ENCODE measurements around the gene FKBP5. TPM values are rescaled to one million over a fixed set of nuclear protein-coding genes. Genes with fewer than 3 reads are reported as not detected.

The FKBP5 gene
- total RNA-seq, 2 donors from 2014 or later, result 83.1 to 193 TPM

GRCh38 chr6:35638679-35639078 lies 50.0 kb downstream of the FKBP5 start:
- intact Hi-C loops (cut with DNase I), result no loop called here
- DNase-seq (ENCODE audit: low spot score), result no peak

GRCh38 chr6:35637911-35638310 lies 50.8 kb downstream of the FKBP5 start:
- intact Hi-C loops (cut with DNase I), result no loop called here
- DNase-seq (ENCODE audit: low spot score), result no peak

- intact Hi-C loops (cut with DNase I), result no loop called here
- no peak for DNase-seq (ENCODE audit: low spot score)
These were observed 52.8 kb downstream of the FKBP5 start for GRCh38 chr6:35635601-35636597.

GRCh38 chr6:35634316-35634715 lies 54.4 kb downstream of the FKBP5 start:
- intact Hi-C loops (cut with DNase I), result no loop called here
- DNase-seq (ENCODE audit: low spot score), result no peak

- intact Hi-C loops (cut with DNase I), result no loop called here
- no peak for DNase-seq (ENCODE audit: low spot score)
These were observed 55.1 kb downstream of the FKBP5 start for GRCh38 chr6:35633579-35634089.

- DNase-seq (ENCODE audit: low spot score), result no peak
- intact Hi-C loops (cut with DNase I), result loop anchor here in 1 of 2 donors (10.0 kb wide), 1 partner anchor 55 kb away; the partner anchor contains the start of gene FKBP5
These were observed 58.8 kb downstream of the FKBP5 start for GRCh38 chr6:35629876-35630378.

- no peak for DNase-seq (ENCODE audit: low spot score)
- intact Hi-C loops (cut with DNase I), result loop anchor here in 1 of 2 donors (10.0 kb wide), 1 partner anchor 58 kb away; the partner anchor contains the start of gene FKBP5
These were observed 62.3 kb downstream of the FKBP5 start for GRCh38 chr6:35626401-35626800.

- intact Hi-C loops (cut with DNase I), result loop anchor here (5.0 to 10.0 kb wide), 2 partner anchors 37 to 60 kb away; partner anchors contain the start of gene FKBP5 (in 1 of the 2)
- DNase-seq (ENCODE audit: low spot score), result no peak
These were observed 64.2 kb downstream of the FKBP5 start for GRCh38 chr6:35624341-35625070.

GRCh38 chr6:35622283-35622682 lies 66.4 kb downstream of the FKBP5 start:
- DNase-seq (ENCODE audit: low spot score), result no peak
- intact Hi-C loops (cut with DNase I), result loop anchor here (2.0 to 10.0 kb wide), 3 partner anchors 17 to 63 kb away; partner anchors contain the start of gene FKBP5 (in 1 of the 2)

GRCh38 chr6:35620706-35621105 lies 68.0 kb downstream of the FKBP5 start:
- intact Hi-C loops (cut with DNase I), result loop anchor here (5.0 to 10.0 kb wide), 2 partner anchors 33 to 64 kb away; partner anchors contain the start of gene FKBP5 (in 1 of the 2)
- no peak for DNase-seq (ENCODE audit: low spot score)

GRCh38 chr6:35613762-35614161 lies 75.0 kb downstream of the FKBP5 start:
- no peak for DNase-seq (ENCODE audit: low spot score)
- intact Hi-C loops (cut with DNase I), result no loop called here

GRCh38 chr6:35611240-35611639 lies 77.5 kb downstream of the FKBP5 start:
- DNase-seq (ENCODE audit: low spot score), result no peak
- intact Hi-C loops (cut with DNase I), result no loop called here

- intact Hi-C loops (cut with DNase I), result no loop called here
- no peak for DNase-seq (ENCODE audit: low spot score)
These were observed 77.9 kb downstream of the FKBP5 start for GRCh38 chr6:35610830-35611229.

GRCh38 chr6:35609588-35609987 lies 79.1 kb downstream of the FKBP5 start:
- intact Hi-C loops (cut with DNase I), result no loop called here
- DNase-seq (ENCODE audit: low spot score), result no peak

- intact Hi-C loops (cut with DNase I), result no loop called here
- no peak for DNase-seq (ENCODE audit: low spot score)
These were observed 81.0 kb downstream of the FKBP5 start for GRCh38 chr6:35607517-35608233.

- no peak for DNase-seq (ENCODE audit: low spot score)
- intact Hi-C loops (cut with DNase I), result loop anchor here in 1 of 2 donors (2.0 kb wide), 1 partner anchor 17 kb away; no protein-coding TSS in a partner anchor
These were observed 83.1 kb downstream of the FKBP5 start for GRCh38 chr6:35605600-35605999.

- intact Hi-C loops (cut with DNase I), result loop anchor here (2.0 to 5.0 kb wide), 2 partner anchors 19 to 129 kb away; no protein-coding TSS in a partner anchor
These were observed 85.2 kb downstream of the FKBP5 start for GRCh38 chr6:35603326-35604202.

More at GRCh38 chr6:35603326-35604202, 85.2 kb downstream of the FKBP5 start:
- no peak for DNase-seq (ENCODE audit: low spot score)
